ENCODE results near the gene GPR180. TPM values are rescaled to one million over a fixed set of nuclear protein-coding genes. Genes with fewer than 3 reads are reported as not detected.

Gene GPR180
- total and polyA plus RNA-seq, 10 of the 15 experiments (the other 5 are each of a cell fraction or from before 2014, with no cell fraction given): 1.6 to 7.2 (median 5.3) TPM

GRCh38 chr13:94641409-94641941 lies 39.8 kb downstream of the GPR180 start:
- Histone ChIP-seq H3K4me1 (ENCODE audit: control insufficient read depth, insufficient read depth, low read length) (no peaks in the 10 kb centered on the region), H4K20me1 (ENCODE audit: control insufficient read depth, insufficient read depth) (no peaks in the 10 kb centered on the region), H3K9ac (ENCODE audit: control insufficient read depth, insufficient read depth, low read length) (no peak overlapping the region), H3K4me2 (ENCODE audit: control insufficient read depth, insufficient read depth) (no peak overlapping the region), H2AFZ (ENCODE audit: control insufficient read depth, low read depth, low read length) (no peak overlapping the region), H3K27me3 (replicated peaks in 1 of 2; ENCODE audit: control insufficient read depth in 2 of 2, insufficient read depth in 2 of 2, low read length in 1 of 2) (no peaks in the 10 kb centered on the region), H3K9me3 (replicated peaks; ENCODE audit: control insufficient read depth, insufficient read depth, low read length) (no peaks in the 10 kb centered on the region; the same call in 2 of the 3 replicates), H3K36me3 (ENCODE audit: control insufficient read depth in 2 of 2, insufficient read depth in 2 of 2, low read length in 1 of 2) (no peaks in the 10 kb centered on the region), H3K4me3 (no peak overlapping the region), H3K27ac (ENCODE audit: control insufficient read depth, insufficient read depth) (no peak overlapping the region), H3K79me2 (ENCODE audit: control insufficient read depth, insufficient read depth, low read length) (no peaks in the 10 kb centered on the region)
- ATAC-seq: no peak
- RAD21 ChIA-PET (ENCODE audit: unreplicated experiment): no interaction called here
- 69% methylated on average over 3 of the region's 3 CpGs for WGBS (ENCODE audit: insufficient coverage, insufficient replicate concordance, low lambda C conversion rate, missing lambda C conversion rate)
- CTCF ChIA-PET: no interaction called here
- SMC1A ChIA-PET (ENCODE audit: uncharacterized antibody, unreplicated experiment): no interaction called here
- in situ Hi-C loops (cut with MboI): no loop called here
- DNase-seq (ENCODE audit: low read depth, low spot score): no peak
- intact Hi-C loops (cut with micrococcal nuclease; ENCODE audit: unreplicated experiment): no loop called here
- FAIRE-seq: no peak
- POLR2A ChIA-PET: no interaction called here
- no TSS peak for BruUV-seq (replicated peaks)
- TF ChIP-seq DPF2 (IDR thresholded peaks at IDR 0.05) (no peak), RELA (IDR thresholded peaks at IDR 0.05; ENCODE audit: borderline replicate concordance, partially characterized antibody) (no peak), BCL3 (IDR thresholded peaks at IDR 0.05; ENCODE audit: borderline replicate concordance, insufficient read depth, low read depth, low read length, poor library complexity, severe bottlenecking) (no peak), ELK1 (IDR thresholded peaks at IDR 0.05; ENCODE audit: low read depth, low read length) (no peak), E4F1 (IDR thresholded peaks at IDR 0.05; ENCODE audit: borderline replicate concordance, partially characterized antibody) (no peak), ZBTB40 (IDR thresholded peaks at IDR 0.05; ENCODE audit: borderline replicate concordance) (no peak), RFX5 (IDR thresholded peaks at IDR 0.05; ENCODE audit: low read depth, low read length) (no peak), CTCF (IDR thresholded peaks at IDR 0.05 in 2 of 3, conservative IDR thresholded peaks at IDR 0.05 in 1 of 3; ENCODE audit: control insufficient read depth in 2 of 3, extremely low read depth in 1 of 3, insufficient read depth in 1 of 3, low read depth in 3 of 3, low read length in 3 of 3) (no peak), GABPA (IDR thresholded peaks at IDR 0.05; ENCODE audit: low read depth) (no peak), MAX (IDR thresholded peaks at IDR 0.05; ENCODE audit: low read depth, low read length) (no peak), ASH2L (IDR thresholded peaks at IDR 0.05; ENCODE audit: borderline replicate concordance, low read depth) (no peak)
